OCI-LY1 (cell line): ENCODE results near the gene KCNH6.

Experiments
- H2AFZ ChIP-seq: fragments of 200-600 bp; sonication (generic), shearing (Covaris generic); 2 replicates; pipeline ENCODE4 v1.6.0; 2014; ENCODE audit warnings: antibody characterized with exemption, mild to moderate bottlenecking, low read length
- H3F3A ChIP-seq: fragments of 200-600 bp; sonication (generic), shearing (Covaris generic); 2 replicates; pipeline ENCODE4 v1.6.0; 2014; ENCODE audit warnings: mild to moderate bottlenecking, antibody characterized with exemption, low read length, moderate library complexity; ENCODE audit not compliant: insufficient read depth
- H3K27ac ChIP-seq: fragments of 200-600 bp; sonication (generic); 2 replicates; pipeline ENCODE4 v1.5.1; 2014; ENCODE audit warnings: low read length, mixed run types, mild to moderate bottlenecking, low read depth; ENCODE audit not compliant: poor library complexity, severe bottlenecking
- H3K27me3 ChIP-seq: fragments of 200-600 bp; sonication (generic); 2 replicates; pipeline ENCODE4 v1.6.0; 2014; ENCODE audit warnings: antibody characterized with exemption, mild to moderate bottlenecking, low read length, moderate library complexity; ENCODE audit not compliant: insufficient read depth
- H3K36me3 ChIP-seq: fragments of 200-600 bp; sonication (generic); 2 replicates; pipeline ENCODE4 v1.6.1; 2014; ENCODE audit warnings: mild to moderate bottlenecking, antibody characterized with exemption, low read length, moderate library complexity, mixed read lengths; ENCODE audit not compliant: insufficient read depth
- H3K4me1 ChIP-seq: fragments of 200-600 bp; sonication (generic); 2 replicates; pipeline ENCODE4 v1.5.1; 2014; ENCODE audit warnings: mild to moderate bottlenecking, low read length, moderate library complexity; ENCODE audit not compliant: insufficient read depth, severe bottlenecking
- H3K4me2 ChIP-seq: fragments of 200-600 bp; sonication (generic), shearing (Covaris generic); 2 replicates; pipeline ENCODE4 v1.6.1; 2014; ENCODE audit warnings: low read length
- H3K4me3 ChIP-seq: fragments of 200-600 bp; sonication (generic); 2 replicates; pipeline ENCODE4 v1.5.1; 2014; ENCODE audit warnings: low read length, low read depth, mild to moderate bottlenecking, mixed read lengths; ENCODE audit not compliant: poor library complexity, severe bottlenecking
- H3K79me2 ChIP-seq: fragments of 200-600 bp; shearing (Covaris generic); 2 replicates; pipeline ENCODE4 v1.6.1; 2016; ENCODE audit warnings: mixed run types, low read length, mixed read lengths; ENCODE audit not compliant: insufficient read depth
- H3K9ac ChIP-seq: fragments of 200-600 bp; sonication (generic), shearing (Covaris generic); 2 replicates; pipeline ENCODE4 v1.6.1; 2014; ENCODE audit warnings: mild to moderate bottlenecking, low read length, mixed read lengths
- H3K9me2 ChIP-seq: fragments of 200-600 bp; sonication (generic), shearing (Covaris generic); 2 replicates; pipeline ENCODE4 v1.6.1; 2014; ENCODE audit warnings: low read depth, mild to moderate bottlenecking, low read length, mixed read lengths
- H3K9me3 ChIP-seq: fragments of 200-600 bp; shearing (Covaris generic); 2 replicates; pipeline ENCODE4 v1.6.1; 2014; ENCODE audit warnings: low read length, mixed read lengths
- H4K20me1 ChIP-seq: fragments of 200-600 bp; sonication (generic), shearing (Covaris generic); 2 replicates; pipeline ENCODE4 v1.6.0; 2016; ENCODE audit warnings: mild to moderate bottlenecking, low read length; ENCODE audit not compliant: insufficient read depth
- EZH2 ChIP-seq: fragments of 200-600 bp; sonication (generic), shearing (Covaris generic); IDR thresholded peaks from 2 replicates; pipeline ENCODE4 v1.8.0; 2017; ENCODE audit warnings: borderline replicate concordance, mixed run types, mild to moderate bottlenecking, antibody characterized with exemption, low read length, moderate library complexity, mixed read lengths
- TF ChIP-seq, protein P1 (sequence below): fragments of 200-600 bp; sonication (generic), shearing (Covaris generic); IDR thresholded peaks from 2 replicates; pipeline ENCODE4 v1.5.1; 2017; ENCODE audit warnings: mild to moderate bottlenecking, antibody characterized with exemption, low read length, moderate library complexity, mixed read lengths

KCNH6 gene

DNA sequence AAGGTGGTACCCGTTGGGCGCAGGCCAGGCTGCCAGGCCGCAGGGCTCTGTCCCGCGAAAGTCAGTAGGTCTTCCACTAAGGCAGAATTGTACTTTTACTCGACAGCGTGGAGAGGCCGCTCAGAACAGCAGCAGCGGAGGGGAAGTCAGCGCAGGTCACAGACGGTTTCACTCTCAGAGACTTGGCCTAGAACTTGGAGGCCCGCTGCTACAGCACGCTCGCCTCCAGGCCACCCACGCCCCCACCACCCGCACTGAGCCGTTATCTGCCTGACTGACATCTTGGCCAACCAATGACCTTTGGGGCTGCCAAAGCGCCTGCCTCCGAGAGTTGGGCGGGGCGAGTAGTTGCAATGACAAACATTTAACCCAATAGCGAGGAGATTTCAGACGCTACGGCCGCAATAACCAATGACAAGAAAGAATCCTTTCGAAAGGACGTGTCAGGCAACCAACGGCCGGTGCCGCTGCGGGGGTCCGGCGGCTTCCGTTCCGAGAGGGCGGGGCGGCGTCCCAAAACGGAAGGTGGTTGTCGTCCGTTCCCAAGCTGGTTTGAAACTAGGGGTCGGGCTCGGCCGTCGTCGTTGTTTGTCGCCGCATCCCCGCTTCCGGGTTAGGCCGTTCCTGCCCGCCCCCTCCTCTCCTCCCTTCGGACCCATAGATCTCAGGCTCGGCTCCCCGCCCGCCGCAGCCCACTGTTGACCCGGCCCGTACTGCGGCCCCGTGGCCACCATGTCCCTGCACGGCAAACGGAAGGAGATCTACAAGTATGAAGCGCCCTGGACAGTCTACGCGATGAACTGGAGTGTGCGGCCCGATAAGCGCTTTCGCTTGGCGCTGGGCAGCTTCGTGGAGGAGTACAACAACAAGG lies 27.0 kb downstream of the KCNH6 start, which contains the start of gene DCAF7:
TSS of gene DCAF7 (plus strand) at position 532 of the 871 bp plus-strand sequence. CDS start at position 733, 201 bp downstream.
- H3K9me3 ChIP-seq: no peaks in the 10 kb centered on the region
- H3K27ac ChIP-seq: peak within 1 kb of the TSS; percentile 70
- H4K20me1 ChIP-seq: no peaks in the 10 kb centered on the region
- peak within 1 kb of the TSS; percentile 8; the same call in 1 of the 2 replicates for H2AFZ ChIP-seq
- H3K9ac ChIP-seq: peak within 1 kb of the TSS; percentile 96
- H3K9me2 ChIP-seq: no peaks in the 10 kb centered on the region
- peak within 1 kb of the TSS; percentile 94 for H3K4me3 ChIP-seq
- H3K4me1 ChIP-seq: peaks cover 38% of the 10 kb centered on the region
- peaks cover 6% of the 10 kb centered on the region; the same call in 1 of the 2 replicates for H3K36me3 ChIP-seq
- H3K79me2 ChIP-seq: peaks cover 46% of the 10 kb centered on the region
- peak within 1 kb of the TSS; percentile 100 for H3K4me2 ChIP-seq
- no peaks in the 10 kb centered on the region for H3F3A ChIP-seq
- no peaks in the 10 kb centered on the region for H3K27me3 ChIP-seq
- TF ChIP-seq EZH2: no peak
- TF ChIP-seq, protein P1, sequence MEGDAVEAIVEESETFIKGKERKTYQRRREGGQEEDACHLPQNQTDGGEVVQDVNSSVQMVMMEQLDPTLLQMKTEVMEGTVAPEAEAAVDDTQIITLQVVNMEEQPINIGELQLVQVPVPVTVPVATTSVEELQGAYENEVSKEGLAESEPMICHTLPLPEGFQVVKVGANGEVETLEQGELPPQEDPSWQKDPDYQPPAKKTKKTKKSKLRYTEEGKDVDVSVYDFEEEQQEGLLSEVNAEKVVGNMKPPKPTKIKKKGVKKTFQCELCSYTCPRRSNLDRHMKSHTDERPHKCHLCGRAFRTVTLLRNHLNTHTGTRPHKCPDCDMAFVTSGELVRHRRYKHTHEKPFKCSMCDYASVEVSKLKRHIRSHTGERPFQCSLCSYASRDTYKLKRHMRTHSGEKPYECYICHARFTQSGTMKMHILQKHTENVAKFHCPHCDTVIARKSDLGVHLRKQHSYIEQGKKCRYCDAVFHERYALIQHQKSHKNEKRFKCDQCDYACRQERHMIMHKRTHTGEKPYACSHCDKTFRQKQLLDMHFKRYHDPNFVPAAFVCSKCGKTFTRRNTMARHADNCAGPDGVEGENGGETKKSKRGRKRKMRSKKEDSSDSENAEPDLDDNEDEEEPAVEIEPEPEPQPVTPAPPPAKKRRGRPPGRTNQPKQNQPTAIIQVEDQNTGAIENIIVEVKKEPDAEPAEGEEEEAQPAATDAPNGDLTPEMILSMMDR: no peak

DNA sequence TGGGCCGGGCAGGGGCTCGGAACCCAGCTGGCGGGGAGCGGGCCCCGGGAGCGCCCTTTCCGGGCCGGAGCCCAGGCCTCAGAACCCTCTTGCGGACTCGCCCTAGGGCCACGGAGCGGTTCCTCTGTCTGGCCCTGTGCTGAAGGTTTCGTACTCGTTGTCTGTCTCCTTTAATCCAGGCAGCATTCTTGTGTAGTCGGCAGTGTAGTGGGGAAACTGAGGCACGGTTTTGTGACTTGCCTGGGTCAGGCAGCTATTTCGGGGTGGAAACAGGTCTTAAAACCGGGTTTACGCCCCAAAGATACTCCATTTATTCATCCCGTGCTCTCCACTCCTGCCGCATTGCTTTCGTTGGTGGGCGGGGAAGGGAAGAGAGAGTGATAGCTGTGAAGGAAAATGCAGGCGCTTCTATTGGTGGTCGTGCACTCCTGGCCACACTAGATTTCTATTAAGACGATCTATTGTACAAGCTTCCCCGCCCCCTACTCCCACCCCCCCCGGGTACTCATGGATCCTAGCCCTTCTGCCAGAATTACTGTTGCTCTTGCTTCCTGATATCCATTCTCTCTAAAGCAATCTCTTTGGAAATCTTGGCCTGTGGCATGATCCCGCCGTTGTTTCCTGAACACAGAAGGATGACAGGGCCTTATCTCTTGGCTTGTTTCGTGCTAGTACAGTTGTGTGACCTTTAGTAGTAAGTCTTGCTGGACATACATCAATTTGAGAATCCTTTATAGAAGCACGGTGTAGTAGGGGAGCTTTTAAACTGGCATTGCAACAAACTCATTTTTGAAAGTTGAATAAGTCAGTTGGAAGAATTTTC lies 27.9 kb downstream of the KCNH6 start:
- H2AFZ ChIP-seq: no peak overlapping the region
- peak overlapping the region; percentile 100 for H3K4me2 ChIP-seq
- peaks cover 54% of the 10 kb centered on the region for H3K79me2 ChIP-seq
- peaks cover 11% of the 10 kb centered on the region; the same call in 1 of the 2 replicates for H3K36me3 ChIP-seq
- no peaks in the 10 kb centered on the region for H3K9me2 ChIP-seq
- H3K27ac ChIP-seq: peak overlapping the region; percentile 65
- H3F3A ChIP-seq: no peaks in the 10 kb centered on the region
- H3K27me3 ChIP-seq: no peaks in the 10 kb centered on the region
- H4K20me1 ChIP-seq: no peaks in the 10 kb centered on the region
- H3K9ac ChIP-seq: peak overlapping the region; percentile 96
- peaks cover 39% of the 10 kb centered on the region for H3K4me1 ChIP-seq
- peak overlapping the region; percentile 94 for H3K4me3 ChIP-seq
- H3K9me3 ChIP-seq: no peaks in the 10 kb centered on the region
- TF ChIP-seq EZH2: no peak
- TF ChIP-seq, protein P1: no peak

DNA sequence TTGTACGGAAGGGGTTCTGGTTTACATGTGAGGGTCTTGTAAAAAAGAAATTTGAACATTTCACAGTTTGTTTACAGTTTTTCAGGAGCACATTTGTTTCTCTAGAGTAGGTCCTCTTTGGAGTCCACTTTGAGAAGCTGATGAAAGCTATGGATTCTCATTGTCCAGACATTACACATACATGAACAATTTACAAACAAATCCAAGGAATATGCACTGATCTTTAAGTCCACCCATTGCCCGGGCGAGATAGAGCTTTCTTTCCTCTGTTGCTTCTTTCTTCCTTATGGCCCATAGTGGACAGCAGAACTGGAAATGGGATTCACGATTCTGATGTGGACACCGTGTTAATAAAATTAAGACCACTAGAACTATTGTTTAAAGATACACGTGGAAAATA lies 29.1 kb downstream of the KCNH6 start:
- Histone ChIP-seq H3K79me2 (peaks cover 64% of the 10 kb centered on the region), H3K27me3 (no peaks in the 10 kb centered on the region), H3K4me2 (peak overlapping the region; percentile 87), H4K20me1 (no peaks in the 10 kb centered on the region), H2AFZ (no peak overlapping the region), H3K9me3 (no peaks in the 10 kb centered on the region), H3K9ac (peak overlapping the region; percentile 68), H3K36me3 (peaks cover 17% of the 10 kb centered on the region; the same call in 1 of the 2 replicates), H3F3A (no peaks in the 10 kb centered on the region), H3K9me2 (no peaks in the 10 kb centered on the region), H3K4me3 (peak overlapping the region; percentile 94), H3K4me1 (peaks cover 39% of the 10 kb centered on the region), H3K27ac (no peak overlapping the region)
- TF ChIP-seq EZH2: no peak
- TF ChIP-seq, protein P1: no peak
